Femur (tissue), 1 donor: ENCODE measurements around the gene WDR4.
"Not testable (repeated sequence)": the region's sequence is repeated elsewhere in the genome, so short reads cannot be mapped to it uniquely, and the experiment has no call there.

ENCODE experiments used
- DNase-seq: peaks from one replicate; pipeline ENCODE4 v3.0.0-alpha.2; 2017

WDR4 gene, protein sequence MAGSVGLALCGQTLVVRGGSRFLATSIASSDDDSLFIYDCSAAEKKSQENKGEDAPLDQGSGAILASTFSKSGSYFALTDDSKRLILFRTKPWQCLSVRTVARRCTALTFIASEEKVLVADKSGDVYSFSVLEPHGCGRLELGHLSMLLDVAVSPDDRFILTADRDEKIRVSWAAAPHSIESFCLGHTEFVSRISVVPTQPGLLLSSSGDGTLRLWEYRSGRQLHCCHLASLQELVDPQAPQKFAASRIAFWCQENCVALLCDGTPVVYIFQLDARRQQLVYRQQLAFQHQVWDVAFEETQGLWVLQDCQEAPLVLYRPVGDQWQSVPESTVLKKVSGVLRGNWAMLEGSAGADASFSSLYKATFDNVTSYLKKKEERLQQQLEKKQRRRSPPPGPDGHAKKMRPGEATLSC

DNA sequence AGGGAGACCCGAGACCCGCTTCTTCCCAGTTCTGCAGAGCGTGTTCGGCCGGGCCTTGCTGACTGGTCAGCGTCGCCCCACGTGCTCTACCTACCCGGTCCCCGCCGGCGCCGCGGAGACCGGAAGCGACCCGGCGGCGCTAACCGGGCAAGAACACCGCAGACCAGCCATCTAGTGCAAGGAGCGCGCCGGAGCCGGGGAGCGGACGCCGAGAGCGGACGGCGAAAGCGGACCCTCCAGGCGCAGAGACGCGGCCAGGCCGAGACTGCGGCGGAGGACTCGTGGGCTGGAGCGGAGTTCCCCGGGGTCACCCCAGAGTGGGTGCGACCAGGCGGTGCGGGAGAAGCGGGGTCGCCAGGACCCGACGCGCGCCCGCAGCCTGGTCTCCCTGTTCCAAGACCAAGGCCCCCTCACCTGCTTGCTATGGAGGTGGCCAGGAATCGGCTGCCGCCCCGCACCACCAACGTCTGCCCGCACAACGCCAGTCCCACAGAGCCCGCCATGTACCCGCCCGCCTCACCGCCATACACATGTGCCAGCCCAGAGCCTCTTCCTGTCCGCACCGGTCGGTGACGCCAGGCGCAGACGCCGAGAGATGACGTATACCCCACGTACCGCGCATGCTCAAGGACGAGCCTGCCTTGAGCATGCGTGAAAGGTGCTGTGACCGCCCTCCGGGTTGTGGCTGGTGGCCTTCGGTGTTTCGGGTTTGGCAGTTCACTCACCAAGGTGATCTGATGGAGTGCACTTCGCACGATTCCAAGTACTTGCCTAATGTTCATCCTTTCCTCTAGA lies at the start of gene WDR4:
WDR4 (minus strand) TSS at position 547 of the 795 bp plus-strand sequence; CDS start at position 503, 44 bp downstream.
- peak; percentile 99 for DNase-seq

DNA sequence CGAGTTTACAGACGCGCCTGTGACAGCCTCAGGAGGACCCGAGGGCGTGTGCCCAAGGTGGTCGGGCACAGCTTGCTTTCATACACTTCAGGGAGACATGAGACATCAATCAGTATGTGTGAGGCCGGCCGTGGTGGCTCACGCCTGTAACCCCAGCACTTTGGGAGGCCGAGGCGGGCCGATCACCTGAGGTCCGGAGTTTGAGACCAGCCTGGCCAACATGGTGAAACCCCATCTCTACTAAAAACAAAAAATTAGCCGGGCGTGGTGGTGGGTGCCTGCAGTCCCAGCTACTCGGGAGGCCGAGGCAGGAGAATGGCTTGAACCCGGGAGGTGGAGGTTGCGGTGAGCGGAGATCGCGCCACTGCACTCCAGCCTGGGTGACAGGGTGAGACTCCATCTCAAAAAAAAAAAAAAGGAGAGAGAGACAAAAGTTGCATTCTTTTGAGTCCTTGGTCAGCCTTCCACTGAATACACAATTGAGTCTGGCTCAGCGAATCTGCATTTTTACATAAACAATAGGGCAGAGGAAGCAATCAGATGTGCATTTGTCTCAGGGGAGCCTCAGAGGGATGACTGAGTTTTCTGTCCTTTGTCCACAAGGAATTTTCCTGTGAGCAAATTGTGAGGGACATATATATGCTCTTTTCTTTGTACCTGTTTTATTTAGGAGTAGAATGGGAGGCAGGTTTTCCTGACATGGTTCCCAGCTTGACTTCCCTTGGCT lies 48.3 kb upstream of the WDR4 start:
- not testable (repeated sequence) for DNase-seq

DNA sequence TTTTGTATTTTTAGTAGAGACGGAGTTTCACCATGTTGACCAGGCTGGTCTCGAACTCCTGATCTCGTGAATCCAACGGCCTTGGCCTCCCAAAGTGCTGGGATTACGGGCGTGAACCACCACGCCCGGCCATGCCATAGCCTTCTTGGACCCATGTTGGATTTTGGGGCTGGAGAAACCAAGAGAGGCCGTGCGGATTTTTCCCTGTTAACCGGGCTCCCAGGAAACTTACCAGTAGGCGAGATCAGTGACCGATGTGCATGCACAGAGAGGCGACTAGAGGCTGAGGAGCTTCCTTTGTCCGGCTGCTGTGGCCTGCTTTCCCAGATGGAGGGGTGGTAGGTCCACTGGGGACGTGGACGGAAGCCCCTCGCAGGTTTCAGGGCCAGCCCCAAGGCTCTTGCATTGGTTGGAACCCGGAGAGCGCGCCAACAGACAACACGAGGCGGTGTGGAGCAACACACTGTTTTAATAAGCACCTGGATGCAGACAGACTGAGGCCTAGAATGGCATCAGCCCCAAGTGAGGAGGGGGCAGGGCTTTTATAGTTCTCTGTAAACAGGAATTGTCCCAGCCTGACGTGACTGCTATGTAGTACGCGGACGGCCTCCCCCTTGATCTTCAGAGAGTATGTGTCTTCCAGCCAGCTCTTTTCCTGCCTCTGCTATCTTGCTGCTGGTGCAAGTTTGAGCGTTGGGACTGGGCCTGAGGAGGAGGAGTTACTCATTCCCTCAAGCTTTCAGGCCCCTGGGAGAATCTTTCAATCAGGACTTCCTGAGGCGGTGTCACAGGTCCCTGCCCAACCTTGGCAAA lies 46.0 kb upstream of the WDR4 start, which contains the start of gene ERVH48-1:
ERVH48-1 (minus strand) TSS at position 517 of the 813 bp plus-strand sequence. CDS start 6,624 bp downstream, outside the sequence.
- DNase-seq = no peak

DNA sequence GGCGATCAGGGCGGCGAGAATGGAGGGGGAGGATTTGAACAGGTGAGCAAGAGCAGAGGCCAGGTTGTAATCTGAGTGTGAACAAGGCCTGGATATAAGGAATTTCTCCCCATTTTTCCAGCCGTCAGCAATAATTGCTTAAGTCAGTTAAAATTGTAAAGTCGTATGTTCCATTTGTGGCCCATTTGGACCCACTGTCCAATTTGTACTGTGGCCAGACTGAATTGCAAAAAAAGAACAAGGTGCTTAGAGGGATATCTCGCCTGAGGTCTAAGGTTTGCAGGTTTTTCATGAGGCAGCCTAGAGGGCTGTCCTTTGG lies 45.1 kb upstream of the WDR4 start:
- DNase-seq = no peak

DNA sequence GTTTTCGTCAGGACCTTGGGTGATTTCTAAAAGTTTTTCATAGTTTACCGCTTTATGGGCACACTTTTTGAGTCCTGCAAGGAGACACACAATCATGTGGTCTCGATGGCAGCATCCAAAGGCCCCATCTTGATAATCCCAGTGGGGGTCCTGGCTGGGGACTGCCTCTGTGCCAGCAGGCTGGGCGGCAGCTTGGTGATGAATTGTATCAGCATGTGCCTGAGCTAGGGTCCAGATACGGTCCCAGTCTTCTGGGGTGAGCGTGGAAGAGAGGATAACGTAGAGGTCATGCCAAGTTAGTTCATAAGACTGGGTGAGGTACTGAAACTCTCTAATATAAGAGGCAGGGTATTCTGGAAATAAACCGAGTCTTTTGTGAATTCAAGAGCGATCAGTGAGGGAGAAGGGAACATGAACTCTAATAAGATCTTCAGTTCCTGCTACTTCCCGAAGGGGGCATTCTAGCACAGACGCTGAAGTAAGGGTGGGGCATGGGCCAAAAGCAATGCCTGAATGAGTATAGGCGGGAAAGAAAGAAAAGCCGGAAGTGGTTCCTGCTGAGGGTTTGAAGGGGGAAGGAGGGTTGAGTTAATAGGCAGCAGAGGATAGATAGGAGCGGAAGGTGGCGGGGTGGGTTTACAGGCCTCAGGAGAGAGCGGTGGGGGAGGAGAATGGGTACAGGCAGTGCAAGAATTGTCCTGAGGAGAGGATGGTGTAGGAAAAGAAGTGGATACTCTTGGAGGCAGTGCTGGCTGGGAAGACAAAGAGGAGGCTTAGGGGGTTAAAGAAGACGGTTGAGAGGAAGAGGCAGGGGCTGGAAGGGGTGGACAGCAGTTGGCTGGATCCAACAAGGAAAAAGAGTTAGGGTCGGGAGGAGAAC lies 44.5 kb upstream of the WDR4 start:
- peak; percentile 91 for DNase-seq

DNA sequence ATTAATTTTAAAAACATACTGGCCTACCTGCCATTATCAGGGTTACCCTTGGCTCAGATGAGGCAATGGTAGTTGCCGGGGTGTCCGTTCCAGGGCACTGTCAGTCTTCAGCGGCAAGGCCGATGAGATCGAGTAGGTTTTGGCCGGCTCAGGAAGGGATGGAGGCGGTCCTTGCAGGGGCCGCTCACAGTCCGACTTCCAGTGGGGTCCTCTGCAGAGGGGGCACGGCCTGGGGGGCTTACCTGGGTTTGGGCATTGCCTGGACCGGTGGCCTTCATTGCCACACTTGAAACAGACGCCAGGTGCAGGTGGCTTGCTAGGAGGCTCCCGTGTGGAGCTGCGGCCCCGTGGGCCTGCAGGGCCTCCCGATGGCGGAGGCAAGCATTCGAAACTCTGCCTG lies 43.6 kb upstream of the WDR4 start:
- no peak for DNase-seq

DNA sequence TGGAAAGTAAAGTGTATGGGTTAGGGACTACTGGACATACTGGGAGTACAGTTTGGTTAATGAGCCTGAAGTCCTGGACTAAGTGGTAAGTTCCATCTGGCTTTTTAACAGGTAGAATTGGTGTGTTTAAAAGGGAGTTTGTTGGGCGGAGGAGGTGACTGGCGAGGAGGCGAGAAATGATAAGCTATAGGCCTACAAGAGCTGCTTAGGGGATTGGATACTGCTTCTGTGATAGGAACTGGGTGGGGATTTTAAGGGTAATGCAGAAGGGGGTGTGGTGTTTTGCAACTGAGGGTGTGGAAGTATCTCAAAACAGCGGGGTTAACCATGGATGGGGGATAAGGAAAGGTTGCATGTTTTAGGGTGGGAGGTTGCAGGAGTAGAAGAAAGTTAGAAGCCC lies 42.6 kb upstream of the WDR4 start:
- no peak for DNase-seq

DNA sequence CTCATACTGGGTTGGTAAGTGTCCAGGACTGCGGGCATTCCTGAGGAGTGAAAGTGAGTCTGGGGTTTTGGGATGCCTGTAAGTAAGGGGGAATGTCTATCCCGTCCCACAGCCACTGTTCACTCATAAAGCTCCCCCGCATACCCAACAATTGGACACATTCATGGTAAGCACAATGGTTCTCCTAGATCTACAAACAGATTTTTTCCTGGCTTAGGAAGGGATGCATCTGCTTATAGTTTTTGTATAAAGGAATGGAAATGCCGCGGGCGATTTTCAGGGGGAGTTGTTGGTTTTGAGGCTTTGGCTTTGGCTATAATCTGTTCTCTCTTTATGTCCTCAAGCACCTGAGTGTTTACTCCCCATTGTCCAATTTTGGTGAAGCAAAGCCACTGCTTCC lies 39.0 kb upstream of the WDR4 start:
- DNase-seq = no peak

DNA sequence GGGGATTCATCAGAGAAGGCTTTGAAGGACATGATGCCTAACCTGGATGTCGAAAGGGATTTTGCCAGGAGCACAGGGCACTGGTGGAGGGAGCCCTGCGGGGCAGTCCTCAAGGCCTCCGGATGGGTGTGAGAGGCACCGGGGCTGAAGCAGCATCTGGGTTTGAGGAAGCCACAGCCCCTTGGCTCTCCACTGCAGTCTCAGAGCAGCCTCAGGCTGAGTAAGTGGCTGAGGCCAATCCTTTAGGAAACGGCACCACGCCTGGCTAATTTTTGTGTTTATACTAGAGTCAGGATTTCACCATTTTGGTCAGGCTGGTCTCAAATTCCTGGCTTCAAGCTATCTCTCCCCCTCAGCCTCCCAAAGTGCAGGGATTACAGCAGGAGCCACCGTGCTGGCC lies 34.1 kb upstream of the WDR4 start:
- DNase-seq = no peak

DNA sequence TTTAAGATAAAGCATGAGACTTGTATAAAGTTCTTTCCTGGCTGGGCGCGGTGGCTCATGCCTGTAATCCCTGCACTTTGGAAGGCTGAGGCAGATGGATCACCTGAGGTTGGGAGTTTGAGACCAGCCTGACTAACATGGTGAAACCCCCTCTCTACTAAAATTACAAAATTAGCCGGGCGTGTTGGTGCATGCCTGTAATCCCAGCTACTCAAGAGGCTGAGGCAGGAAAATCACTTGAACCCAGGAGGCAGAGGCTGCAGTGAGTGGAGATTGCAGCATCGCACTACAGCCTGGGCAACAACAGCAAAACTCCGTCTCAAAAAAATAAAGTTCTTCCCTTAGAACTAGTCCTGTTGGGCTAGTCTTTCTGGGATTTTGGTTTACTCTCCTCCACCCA lies 32.6 kb upstream of the WDR4 start:
- not testable (repeated sequence) for DNase-seq

DNA sequence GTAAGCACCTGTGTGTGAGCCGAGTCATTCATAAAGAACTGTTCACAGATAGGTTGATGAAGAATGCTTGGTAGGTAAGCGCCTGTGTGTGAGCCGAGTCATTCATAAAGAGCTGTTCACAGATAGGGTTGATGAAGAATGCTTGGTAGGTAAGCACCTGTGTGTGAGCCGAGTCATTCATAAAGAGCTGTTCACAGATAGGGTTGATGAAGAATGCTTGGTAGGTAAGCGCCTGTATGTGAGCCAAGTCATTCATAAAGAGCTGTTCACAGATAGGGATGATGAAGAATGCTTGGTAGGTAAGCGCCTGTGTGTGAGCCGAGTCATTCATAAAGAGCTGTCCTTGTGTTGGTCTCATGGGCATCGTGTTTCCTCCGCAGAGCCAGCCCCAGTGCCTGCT lies 29.1 kb upstream of the WDR4 start:
- DNase-seq = not testable (repeated sequence)

DNA sequence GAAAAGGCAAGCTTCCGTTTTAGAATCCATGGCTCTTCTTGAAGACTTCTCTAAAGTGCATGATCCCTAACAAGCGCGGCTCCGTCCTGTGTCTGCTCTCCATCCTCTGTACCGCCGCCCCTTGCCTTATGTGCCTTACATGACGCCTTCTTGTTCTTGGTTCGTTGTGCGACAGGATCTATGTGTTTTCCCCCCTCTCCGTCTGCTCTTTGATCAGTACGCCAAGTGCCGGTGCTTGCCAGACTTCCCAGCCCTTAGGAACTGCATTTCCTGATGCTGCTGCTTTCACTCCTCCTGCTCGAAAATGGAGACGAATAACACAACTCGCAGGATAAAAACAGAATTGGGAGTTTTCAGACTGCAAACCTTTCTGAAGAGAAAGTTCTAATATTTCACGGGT lies 26.9 kb upstream of the WDR4 start:
- no peak for DNase-seq

DNA sequence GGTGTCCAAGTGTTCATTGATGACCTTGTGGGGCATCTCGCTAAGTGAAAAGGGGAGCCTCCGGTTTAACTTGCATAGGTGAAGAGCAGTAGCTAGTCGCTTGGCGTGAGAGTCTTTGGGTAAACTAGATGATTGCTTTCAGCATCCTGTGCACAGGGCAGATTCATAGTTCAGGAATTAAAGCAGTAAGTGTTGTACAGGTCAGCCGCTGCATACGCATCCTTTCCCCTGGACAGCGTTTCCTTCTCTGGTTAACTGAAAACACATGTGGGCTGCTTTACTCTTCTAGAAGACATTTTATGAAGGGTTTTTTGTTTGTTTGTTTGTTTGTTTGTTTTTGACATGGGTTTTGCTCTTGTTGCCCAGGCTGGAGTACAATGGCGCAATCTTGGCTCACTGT lies 25.9 kb upstream of the WDR4 start:
- DNase-seq = no peak

DNA sequence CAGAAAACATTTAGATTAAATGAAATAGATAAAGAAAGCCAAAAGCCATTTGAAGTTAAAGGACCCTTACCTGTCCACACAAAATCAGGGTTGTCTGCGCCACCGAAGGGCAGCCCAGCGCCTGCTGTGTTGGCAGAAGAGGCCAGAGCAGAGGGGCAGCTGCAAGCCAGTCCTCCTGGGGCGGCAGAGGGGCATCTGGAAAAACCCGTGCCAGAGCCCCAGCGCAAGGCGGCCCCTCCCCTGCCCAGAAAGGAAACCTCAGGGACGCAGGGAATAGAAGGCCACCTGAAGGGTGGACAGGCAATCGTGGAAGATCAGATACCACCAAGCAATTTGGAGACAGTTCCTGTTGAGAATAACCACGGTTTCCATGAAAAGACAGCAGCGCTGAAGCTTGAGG lies 24.5 kb upstream of the WDR4 start:
- no peak for DNase-seq

DNA sequence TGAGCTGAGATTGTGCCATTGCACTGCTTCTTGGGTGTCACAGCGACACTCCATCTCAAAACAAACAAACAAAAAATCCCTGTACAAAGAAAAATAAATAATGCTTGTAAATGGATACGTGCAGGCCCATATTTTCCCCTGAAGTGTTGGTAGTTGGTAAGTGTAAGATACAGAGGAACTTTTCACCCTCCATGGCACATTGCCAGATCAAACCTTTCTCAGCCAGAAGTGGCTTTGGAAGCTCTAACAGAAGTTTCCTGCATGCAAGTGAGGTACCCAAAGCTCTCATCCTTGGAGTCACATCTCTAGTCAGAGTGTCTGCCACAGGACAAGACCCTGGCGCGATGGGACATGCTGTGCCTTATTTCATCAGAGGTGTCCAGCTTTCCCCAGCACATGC lies 21.1 kb upstream of the WDR4 start:
- DNase-seq = no peak

DNA sequence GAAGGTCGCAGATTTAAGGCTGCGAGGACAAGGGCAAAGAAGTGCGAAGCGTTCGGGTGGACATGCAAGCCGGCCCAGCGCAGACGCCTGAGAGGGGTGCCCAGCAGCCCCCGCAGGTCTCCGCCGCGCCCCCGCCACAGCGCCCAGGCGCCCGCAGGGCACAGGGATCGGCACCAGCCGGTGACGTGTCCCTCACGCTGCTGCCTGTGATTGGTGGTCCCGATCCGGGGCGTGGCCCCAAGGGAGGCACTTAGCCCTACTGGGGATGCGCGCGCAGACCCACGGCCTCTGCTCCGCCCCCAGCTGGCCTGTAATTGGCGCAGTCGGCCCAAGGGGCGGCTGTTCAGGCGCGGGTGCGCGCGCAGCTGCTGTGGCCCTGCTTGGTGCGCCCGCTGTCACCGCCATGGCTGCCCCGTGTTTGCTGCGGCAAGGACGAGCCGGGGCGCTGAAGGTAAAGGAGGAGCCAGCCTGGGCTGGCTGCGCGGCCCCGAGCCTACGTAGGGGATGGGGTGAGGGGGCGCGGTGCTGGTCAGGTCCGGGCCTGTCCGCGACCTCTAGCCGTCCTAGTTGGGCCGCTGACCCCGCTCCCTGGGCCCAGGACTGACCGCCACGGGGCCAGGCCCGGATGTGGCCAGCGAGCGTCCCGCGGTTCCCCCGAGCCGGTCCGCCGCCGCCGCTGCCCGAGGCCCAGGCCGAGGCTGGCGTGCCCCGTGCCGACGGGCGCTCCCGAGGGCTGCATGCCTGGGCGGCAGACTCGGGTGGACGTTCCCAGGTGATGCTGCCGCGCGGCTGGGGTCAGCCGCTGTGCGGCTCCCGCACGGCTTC lies 13.8 kb upstream of the WDR4 start, which contains the start of gene NDUFV3:
NDUFV3 (plus strand) TSS at position 379 of the 825 bp plus-strand sequence; CDS start at position 404, 25 bp downstream.
- peak; percentile 99 for DNase-seq

DNA sequence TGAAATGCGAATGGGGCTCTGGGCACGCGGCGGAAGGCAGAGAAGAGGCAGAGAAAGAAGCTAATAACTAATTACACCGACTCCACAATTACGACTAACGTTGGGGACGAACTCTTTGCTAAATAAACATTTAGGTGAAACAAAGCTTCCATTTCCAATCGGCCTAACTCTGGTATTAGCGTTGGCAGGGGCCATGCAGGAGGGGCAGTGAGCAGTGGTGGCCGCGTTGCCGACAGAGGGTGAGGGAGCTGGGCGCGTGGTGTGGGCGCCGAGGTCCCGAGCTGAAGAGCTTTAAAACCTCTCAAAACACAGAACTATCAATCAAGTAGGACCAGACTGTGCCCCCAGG lies 13.2 kb upstream of the WDR4 start:
- DNase-seq = no peak

DNA sequence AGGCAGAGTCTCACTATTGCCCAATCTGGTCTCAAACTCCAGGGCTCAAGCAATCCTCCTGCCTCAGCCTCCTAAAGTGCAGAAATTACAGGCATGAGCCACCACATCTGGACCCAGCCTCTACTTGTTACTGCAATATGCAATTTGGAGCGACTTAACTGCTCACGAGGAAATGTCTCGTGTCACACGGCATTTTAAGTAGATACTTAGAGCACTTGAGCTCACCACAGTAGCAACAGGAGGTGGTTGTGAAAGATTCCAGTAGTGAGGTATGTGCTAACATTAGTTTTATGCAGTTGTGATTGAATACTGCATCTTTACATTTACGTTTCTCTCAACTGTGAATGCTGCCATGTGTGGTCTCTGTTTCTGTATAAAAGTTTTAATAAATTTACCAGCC lies 8.0 kb upstream of the WDR4 start:
- DNase-seq = no peak

DNA sequence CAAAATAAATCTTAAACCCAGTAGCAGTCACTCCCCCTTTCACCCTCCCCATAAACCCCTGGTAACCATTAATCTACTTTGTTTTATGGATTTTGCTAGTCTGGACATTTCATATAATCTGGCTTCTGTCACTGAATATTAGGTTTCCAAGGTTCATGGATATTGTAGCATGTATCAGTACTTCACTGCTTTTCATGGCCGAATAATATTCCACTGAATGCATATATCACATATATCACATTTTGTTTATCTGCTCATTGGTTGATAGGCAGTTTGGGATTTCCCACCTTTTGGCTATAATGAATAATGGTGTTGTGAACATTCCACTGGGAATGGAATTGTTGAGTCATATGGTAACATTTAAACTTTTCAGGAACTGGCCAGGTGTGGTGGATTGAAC lies 4.6 kb upstream of the WDR4 start:
- DNase-seq = no peak

DNA sequence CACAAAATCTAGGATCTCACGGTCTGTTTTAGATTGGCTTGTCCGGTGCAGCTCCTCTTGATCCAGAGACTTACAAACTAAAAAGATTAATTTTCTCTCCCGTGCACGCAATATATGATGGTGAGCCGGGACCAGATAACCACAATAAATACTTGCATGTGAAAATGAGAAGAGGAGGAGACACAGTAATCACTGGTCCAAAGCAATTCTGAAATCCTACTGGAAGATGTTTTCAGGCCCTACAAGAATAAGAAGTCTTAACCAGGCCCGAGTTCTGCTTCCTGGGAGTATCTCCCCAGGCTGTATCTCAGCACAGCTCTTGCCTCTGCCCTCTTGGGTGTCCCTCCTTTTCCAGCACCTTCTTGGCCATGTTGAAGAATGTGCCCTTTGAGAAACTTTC lies 1.0 kb upstream of the WDR4 start:
- no peak for DNase-seq

DNA sequence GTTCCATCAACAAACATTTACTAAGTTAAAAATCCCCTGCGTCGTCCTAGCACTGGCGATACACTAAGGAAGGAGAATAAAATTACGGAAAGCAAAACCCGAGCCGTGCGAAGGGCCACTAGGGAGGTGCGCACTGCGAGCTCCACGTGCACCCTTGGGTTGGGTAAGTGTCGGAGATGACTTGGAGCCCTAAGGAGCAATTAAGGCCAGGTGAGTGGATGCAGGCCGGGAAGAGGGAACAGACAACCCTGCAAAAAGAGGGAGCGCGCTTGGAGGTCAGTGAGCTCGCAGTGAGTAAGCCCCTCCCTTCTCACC lies 704 bp downstream of the WDR4 start:
- DNase-seq = no peak
